ENCODE data around the gene GOLGA8M. TPM values are rescaled to one million over a fixed set of nuclear protein-coding genes. Genes with fewer than 3 reads are reported as not detected.
"Not testable (repeated sequence)": the region's sequence is repeated elsewhere in the genome, so short reads cannot be mapped to it uniquely, and the experiment has no call there.

The GOLGA8M gene
- total RNA-seq = 0.13 TPM in 1 of 2 replicates, not detected in the other

GRCh38 chr15:28712270-28712669 is at the start of gene GOLGA8M:
Gene GOLGA8M (minus strand): TSS chr15:28712421. CDS start chr15:28712323, 98 bp downstream.
- FAIRE-seq = not testable (repeated sequence)

GRCh38 chr15:28742890-28743289 is 30.7 kb upstream of the GOLGA8M start:
- H3K36me3 ChIP-seq (ENCODE audit: control insufficient read depth, insufficient read depth, low read length); H3K27me3 ChIP-seq (ENCODE audit: control insufficient read depth, insufficient read depth, low read length); H3K4me3 ChIP-seq (ENCODE audit: low read depth, low read length); FAIRE-seq; DNase-seq (ENCODE audit: low read depth): not testable (repeated sequence)

More at GRCh38 chr15:28712270-28712669, at the start of gene GOLGA8M:
- DNase-seq (ENCODE audit: low read depth); H3K36me3 ChIP-seq (ENCODE audit: control insufficient read depth, insufficient read depth, low read length); H3K4me3 ChIP-seq (ENCODE audit: low read depth, low read length); H3K27me3 ChIP-seq (ENCODE audit: control insufficient read depth, insufficient read depth, low read length): not testable (repeated sequence)

GRCh38 chr15:28738590-28739292 is 26.5 kb upstream of the GOLGA8M start:
- H3K36me3 ChIP-seq (ENCODE audit: control insufficient read depth, insufficient read depth, low read length); DNase-seq (ENCODE audit: low read depth); H3K27me3 ChIP-seq (ENCODE audit: control insufficient read depth, insufficient read depth, low read length); FAIRE-seq: not testable (repeated sequence)
- peak overlapping the region; percentile 16 for H3K4me3 ChIP-seq (ENCODE audit: low read depth, low read length)

GRCh38 chr15:28738200-28738561 is 26.0 kb upstream of the GOLGA8M start:
- H3K36me3 ChIP-seq (ENCODE audit: control insufficient read depth, insufficient read depth, low read length); H3K27me3 ChIP-seq (ENCODE audit: control insufficient read depth, insufficient read depth, low read length); DNase-seq (ENCODE audit: low read depth); FAIRE-seq: not testable (repeated sequence)
- H3K4me3 ChIP-seq (ENCODE audit: low read depth, low read length) = peak overlapping the region; percentile 31

GRCh38 chr15:28737521-28738199 is 25.4 kb upstream of the GOLGA8M start:
- DNase-seq (ENCODE audit: low read depth); H3K36me3 ChIP-seq (ENCODE audit: control insufficient read depth, insufficient read depth, low read length); FAIRE-seq; H3K27me3 ChIP-seq (ENCODE audit: control insufficient read depth, insufficient read depth, low read length): not testable (repeated sequence)
- H3K4me3 ChIP-seq (ENCODE audit: low read depth, low read length) = peak overlapping the region; percentile 31

GRCh38 chr15:28728061-28728460 is 15.8 kb upstream of the GOLGA8M start:
- H3K27me3 ChIP-seq (ENCODE audit: control insufficient read depth, insufficient read depth, low read length); FAIRE-seq; H3K4me3 ChIP-seq (ENCODE audit: low read depth, low read length); H3K36me3 ChIP-seq (ENCODE audit: control insufficient read depth, insufficient read depth, low read length): not testable (repeated sequence)
- peak; percentile 25 for DNase-seq (ENCODE audit: low read depth)

GRCh38 chr15:28727026-28727425 is 14.8 kb upstream of the GOLGA8M start:
- FAIRE-seq; H3K4me3 ChIP-seq (ENCODE audit: low read depth, low read length); DNase-seq (ENCODE audit: low read depth); H3K36me3 ChIP-seq (ENCODE audit: control insufficient read depth, insufficient read depth, low read length); H3K27me3 ChIP-seq (ENCODE audit: control insufficient read depth, insufficient read depth, low read length): not testable (repeated sequence)

GRCh38 chr15:28726102-28726501 is 13.9 kb upstream of the GOLGA8M start:
- Histone ChIP-seq H3K36me3 (ENCODE audit: control insufficient read depth, insufficient read depth, low read length) (no peaks in the 10 kb centered on the region), H3K4me3 (ENCODE audit: low read depth, low read length) (no peak overlapping the region), H3K27me3 (ENCODE audit: control insufficient read depth, insufficient read depth, low read length) (no peaks in the 10 kb centered on the region)
- FAIRE-seq (no peak), DNase-seq (ENCODE audit: low read depth) (no peak)
- no peak for TF ChIP-seq CTCF (IDR thresholded peaks at IDR 0.05; ENCODE audit: insufficient read depth, low read length, severe bottlenecking)

- Histone ChIP-seq H3K36me3 (ENCODE audit: control insufficient read depth, insufficient read depth, low read length) (no peaks in the 10 kb centered on the region), H3K4me3 (ENCODE audit: low read depth, low read length) (no peak overlapping the region), H3K27me3 (ENCODE audit: control insufficient read depth, insufficient read depth, low read length) (no peaks in the 10 kb centered on the region)
- no peak for FAIRE-seq
- no peak for DNase-seq (ENCODE audit: low read depth)
- no peak for TF ChIP-seq CTCF (IDR thresholded peaks at IDR 0.05; ENCODE audit: insufficient read depth, low read length, severe bottlenecking)
Observed at GRCh38 chr15:28725556-28725955, 13.3 kb upstream of the GOLGA8M start.

GRCh38 chr15:28723986-28724385 is 11.8 kb upstream of the GOLGA8M start:
- not testable (repeated sequence) for H3K27me3 ChIP-seq (ENCODE audit: control insufficient read depth, insufficient read depth, low read length); DNase-seq (ENCODE audit: low read depth); H3K4me3 ChIP-seq (ENCODE audit: low read depth, low read length); FAIRE-seq; H3K36me3 ChIP-seq (ENCODE audit: control insufficient read depth, insufficient read depth, low read length)

- FAIRE-seq; DNase-seq (ENCODE audit: low read depth); H3K36me3 ChIP-seq (ENCODE audit: control insufficient read depth, insufficient read depth, low read length); H3K4me3 ChIP-seq (ENCODE audit: low read depth, low read length); H3K27me3 ChIP-seq (ENCODE audit: control insufficient read depth, insufficient read depth, low read length): not testable (repeated sequence)
Observed at GRCh38 chr15:28719626-28720025, 7.4 kb upstream of the GOLGA8M start.

- FAIRE-seq; H3K4me3 ChIP-seq (ENCODE audit: low read depth, low read length); H3K36me3 ChIP-seq (ENCODE audit: control insufficient read depth, insufficient read depth, low read length); H3K27me3 ChIP-seq (ENCODE audit: control insufficient read depth, insufficient read depth, low read length); DNase-seq (ENCODE audit: low read depth): not testable (repeated sequence)
Observed at GRCh38 chr15:28718576-28718975, 6.4 kb upstream of the GOLGA8M start.

All from bronchial epithelial cell (primary cell).